GM19351 (cell line): ENCODE data around the gene PDZRN3.
"Not testable (repeated sequence)": the region's sequence is repeated elsewhere in the genome, so short reads cannot be mapped to it uniquely, and the experiment has no call there.

Source experiments
- ATAC-seq: cut with Tn5 transposase; IDR thresholded peaks from one replicate; pipeline ENCODE4 v1.9.1; 2021; ENCODE audit warnings: mild to moderate bottlenecking, moderate library complexity; ENCODE audit not compliant: unreplicated experiment

Gene PDZRN3

GRCh38 chr3:73592154-73593144, 32.3 kb downstream of the PDZRN3 start:
- ATAC-seq: no peak

- no peak for ATAC-seq
Observed at GRCh38 chr3:73591286-73591800, 33.4 kb downstream of the PDZRN3 start.

GRCh38 chr3:73586628-73587027, 38.1 kb downstream of the PDZRN3 start:
- ATAC-seq: no peak

GRCh38 chr3:73586190-73586589, 38.6 kb downstream of the PDZRN3 start:
- no peak for ATAC-seq

GRCh38 chr3:73584873-73585272, 39.9 kb downstream of the PDZRN3 start:
- no peak for ATAC-seq

- ATAC-seq: no peak
Observed at GRCh38 chr3:73582535-73582934, 42.2 kb downstream of the PDZRN3 start.

- ATAC-seq: no peak
Observed at GRCh38 chr3:73581134-73581846, 43.5 kb downstream of the PDZRN3 start.

GRCh38 chr3:73580343-73580742, 44.4 kb downstream of the PDZRN3 start:
- no peak for ATAC-seq

- no peak for ATAC-seq
Observed at GRCh38 chr3:73577704-73578103, 47.0 kb downstream of the PDZRN3 start.

GRCh38 chr3:73576999-73577461, 47.7 kb downstream of the PDZRN3 start:
- ATAC-seq: no peak

GRCh38 chr3:73575953-73576352, 48.8 kb downstream of the PDZRN3 start:
- ATAC-seq: no peak

GRCh38 chr3:73575519-73575918, 49.2 kb downstream of the PDZRN3 start:
- ATAC-seq: no peak

GRCh38 chr3:73573204-73573603, 51.5 kb downstream of the PDZRN3 start:
- no peak for ATAC-seq

- ATAC-seq: no peak
Observed at GRCh38 chr3:73572368-73572767, 52.4 kb downstream of the PDZRN3 start.

GRCh38 chr3:73571238-73571794, 53.4 kb downstream of the PDZRN3 start:
- no peak for ATAC-seq

GRCh38 chr3:73569246-73569760, 55.4 kb downstream of the PDZRN3 start:
- no peak for ATAC-seq

GRCh38 chr3:73568371-73568862, 56.3 kb downstream of the PDZRN3 start:
- ATAC-seq: no peak

- not testable (repeated sequence) for ATAC-seq
Observed at GRCh38 chr3:73565374-73565773, 59.4 kb downstream of the PDZRN3 start.

- ATAC-seq: no peak
Observed at GRCh38 chr3:73563896-73564582, 60.7 kb downstream of the PDZRN3 start.

- ATAC-seq: no peak
Observed at GRCh38 chr3:73561494-73561893, 63.2 kb downstream of the PDZRN3 start.
